Activated naive CD8-positive, alpha-beta T cell treated with anti-CD3 and anti-CD28 coated beads for 36 hours (primary cell): Measurements from ENCODE around the gene CHRNG. TPM values are rescaled to one million over a fixed set of nuclear protein-coding genes. Genes with fewer than 3 reads are reported as not detected.

Source experiments
- DNase-seq: peaks from one replicate; pipeline ENCODE4 v3.0.0; 2021
- H3K27ac Mint-ChIP-seq: one replicate; pipeline ENCODE4 v1.8.0; 2022; ENCODE audit warnings: mild to moderate bottlenecking, moderate library complexity, mixed read lengths
- H3K27me3 Mint-ChIP-seq: one replicate; pipeline ENCODE4 v1.8.0; 2022; ENCODE audit warnings: mild to moderate bottlenecking, mixed read lengths
- H3K36me3 Mint-ChIP-seq: one replicate; pipeline ENCODE4 v1.8.0; 2021; ENCODE audit warnings: mild to moderate bottlenecking, mixed read lengths
- H3K4me1 Mint-ChIP-seq: one replicate; pipeline ENCODE4 v1.8.0; 2021; ENCODE audit warnings: mixed read lengths
- H3K4me3 Mint-ChIP-seq: one replicate; pipeline ENCODE4 v1.8.0; 2022; ENCODE audit warnings: mild to moderate bottlenecking, moderate library complexity, mixed read lengths
- H3K9me3 Mint-ChIP-seq: one replicate; pipeline ENCODE4 v1.8.0; 2022; ENCODE audit warnings: mixed read lengths
- total RNA-seq, 2 experiments: library from RNA; stranded (reverse); gene quantifications; one replicate each; pipeline ENCODE4 v1.2.3, GENCODE V29; 2021

Gene CHRNG
- total RNA-seq, 2 experiments from 2014 or later, result not detected

DNA sequence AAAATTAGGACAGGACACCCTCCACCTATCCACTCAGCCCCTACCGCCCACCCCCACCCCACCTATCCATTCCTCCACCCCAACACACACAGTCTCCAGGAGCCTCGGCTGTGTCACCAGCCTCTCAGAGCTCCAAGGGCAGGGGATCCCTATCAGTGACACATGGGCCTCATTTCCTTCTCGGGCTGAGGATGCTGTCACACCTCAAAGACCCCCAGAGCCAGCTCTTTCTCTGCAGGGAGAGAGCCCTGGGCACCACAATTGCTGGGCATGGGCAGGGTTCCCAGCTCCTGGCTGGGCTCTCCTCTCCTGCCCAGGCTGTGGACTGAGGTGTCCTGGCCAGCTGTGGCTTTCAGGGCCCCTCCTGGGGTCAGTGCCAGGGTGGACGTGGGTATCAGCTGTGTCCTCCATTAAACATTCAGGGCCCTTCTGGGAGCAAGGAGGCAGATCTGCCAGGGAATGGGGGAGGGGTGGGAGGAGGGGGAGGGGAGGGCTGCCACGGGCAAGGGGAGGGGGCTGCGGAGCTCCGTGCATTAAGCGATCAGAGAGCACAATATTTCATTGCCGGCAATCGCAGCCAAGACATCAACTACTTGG, 37.6 kb upstream of the CHRNG start:
- no peaks in the 10 kb centered on the region for H3K36me3 Mint-ChIP-seq
- peaks cover 7% of the 10 kb centered on the region for H3K4me1 Mint-ChIP-seq
- H3K4me3 Mint-ChIP-seq, result no peak overlapping the region
- no peak overlapping the region for H3K27ac Mint-ChIP-seq
- H3K27me3 Mint-ChIP-seq, result peaks cover 49% of the 10 kb centered on the region
- DNase-seq, result no peak
- H3K9me3 Mint-ChIP-seq, result no peaks in the 10 kb centered on the region

DNA sequence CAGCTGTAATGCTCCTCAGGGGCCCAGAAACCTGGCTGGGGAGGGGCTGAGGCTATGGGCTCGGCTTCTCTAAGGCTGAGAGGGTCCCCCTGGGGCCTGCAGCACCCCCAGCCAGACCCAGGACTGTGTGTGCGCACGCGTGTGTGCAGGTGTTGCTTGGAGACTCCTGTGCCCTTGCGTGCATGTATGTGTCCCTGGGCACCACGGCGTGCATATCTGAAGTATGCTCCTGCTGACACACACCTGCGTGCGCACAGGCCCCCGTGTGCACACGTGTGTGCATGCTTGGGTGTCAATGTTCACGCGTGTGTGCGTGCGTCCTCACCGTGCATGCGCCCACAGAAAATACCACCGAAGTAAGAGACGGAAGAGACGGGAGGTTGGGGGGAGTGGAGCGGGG, 37.0 kb upstream of the CHRNG start:
- H3K27ac Mint-ChIP-seq, result peak overlapping the region; percentile 81
- H3K27me3 Mint-ChIP-seq, result peaks cover 49% of the 10 kb centered on the region
- DNase-seq, result no peak

DNA sequence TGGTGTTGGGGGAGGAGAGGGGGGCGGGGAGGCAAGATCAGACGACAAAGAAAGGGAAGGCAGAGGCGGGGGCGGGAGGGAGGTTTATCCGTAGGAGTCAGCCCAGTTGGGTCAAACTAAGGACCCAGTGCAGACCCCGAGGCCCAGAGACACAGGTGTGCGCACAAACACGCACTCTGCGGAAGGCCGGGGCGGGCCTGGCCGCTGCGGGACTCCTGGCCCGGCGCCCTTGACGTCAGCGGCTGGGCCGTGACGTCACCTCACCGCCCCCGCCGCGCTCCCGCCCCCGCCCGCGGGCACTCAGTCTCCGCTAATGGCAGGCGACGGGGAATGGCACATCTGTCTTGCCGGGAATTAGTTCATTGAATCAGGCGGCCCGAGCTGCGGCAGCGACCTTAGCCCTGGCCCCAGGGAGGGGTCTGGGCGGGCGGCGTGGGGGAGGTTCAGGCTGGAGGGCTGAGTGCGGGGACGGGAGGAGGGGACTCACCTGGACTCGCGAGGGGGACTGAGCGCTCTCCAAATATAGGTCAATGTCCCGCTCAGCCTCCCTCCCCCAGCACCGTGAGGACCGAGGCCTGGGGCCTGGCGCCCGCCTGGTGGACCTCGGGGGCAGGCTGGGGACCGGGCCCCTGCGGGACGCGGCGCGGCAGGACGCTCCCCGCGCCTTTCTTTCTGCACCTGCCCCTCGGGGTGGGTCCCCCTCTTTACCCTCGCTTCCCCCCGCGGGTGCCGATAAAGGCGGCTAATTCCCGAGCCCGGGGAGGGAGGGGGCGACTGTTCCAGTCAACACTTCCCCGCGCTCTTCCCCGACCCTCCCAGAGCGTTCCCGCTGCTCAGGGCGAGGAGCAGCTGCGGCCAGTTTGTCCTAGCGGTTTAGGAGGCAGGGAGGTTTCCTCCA, 36.3 kb upstream of the CHRNG start:
- Mint-ChIP-seq H3K9me3 (no peaks in the 10 kb centered on the region), H3K27ac (no peak overlapping the region), H3K36me3 (no peaks in the 10 kb centered on the region), H3K4me1 (peaks cover 7% of the 10 kb centered on the region), H3K4me3 (peak overlapping the region; percentile 30), H3K27me3 (peaks cover 49% of the 10 kb centered on the region)
- DNase-seq, result peak; percentile 64

More for the DNA sequence above, 37.0 kb upstream of the CHRNG start:
- Mint-ChIP-seq H3K36me3 (no peaks in the 10 kb centered on the region), H3K9me3 (no peaks in the 10 kb centered on the region), H3K4me3 (peak overlapping the region; percentile 81), H3K4me1 (peaks cover 7% of the 10 kb centered on the region)

DNA sequence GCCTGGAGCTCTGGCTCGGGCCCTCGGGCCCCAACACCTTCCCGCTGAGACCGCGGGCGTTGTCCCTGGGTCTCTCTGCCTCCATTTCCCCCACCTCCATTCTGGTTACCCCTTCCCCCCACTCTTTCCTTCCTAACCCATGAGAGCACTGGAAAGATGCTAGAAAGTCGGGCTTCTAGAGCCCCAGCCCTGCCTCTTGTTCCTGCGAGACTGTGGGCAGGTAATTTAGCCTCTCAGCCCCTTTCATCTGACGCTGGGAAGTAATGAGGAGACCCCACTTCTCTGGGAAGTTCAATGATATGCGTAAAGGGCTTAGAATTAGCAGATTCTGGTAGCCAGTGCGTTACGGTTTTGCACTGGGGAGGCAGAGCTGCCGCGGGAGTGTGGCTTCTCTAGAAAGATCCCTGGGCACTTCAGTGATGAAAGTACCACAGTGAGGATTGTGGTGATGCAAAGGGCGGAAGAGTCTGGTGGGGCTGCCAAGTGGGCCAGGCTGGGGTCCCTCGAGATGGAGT, 35.6 kb upstream of the CHRNG start:
- H3K9me3 Mint-ChIP-seq, result no peaks in the 10 kb centered on the region

DNA sequence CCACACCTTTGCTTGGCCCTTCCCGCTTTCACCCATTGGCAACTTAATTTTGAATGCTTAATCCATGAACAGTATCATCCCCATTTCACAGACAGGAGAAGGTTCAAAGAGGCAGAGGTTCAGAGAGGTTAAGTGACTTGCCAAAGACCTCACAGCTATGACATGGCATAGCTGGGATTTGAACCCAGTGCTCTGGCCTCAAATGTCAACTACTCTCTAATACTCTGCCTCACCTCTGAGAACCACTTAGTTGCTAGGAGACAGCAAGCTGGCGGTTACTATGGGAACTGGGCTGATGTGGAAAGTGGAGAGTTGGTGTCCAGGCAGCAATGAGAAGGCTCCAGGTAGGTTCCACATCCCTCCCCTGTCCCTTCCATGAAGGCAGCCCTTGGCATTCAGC, 35.1 kb upstream of the CHRNG start:
- Mint-ChIP-seq H3K9me3 (no peaks in the 10 kb centered on the region), H3K4me3 (no peak overlapping the region), H3K27ac (no peak overlapping the region), H3K4me1 (peaks cover 7% of the 10 kb centered on the region), H3K27me3 (peaks cover 49% of the 10 kb centered on the region), H3K36me3 (no peaks in the 10 kb centered on the region)
- no peak for DNase-seq

More for the DNA sequence above, 35.6 kb upstream of the CHRNG start:
- Mint-ChIP-seq H3K27ac (no peak overlapping the region), H3K27me3 (peaks cover 49% of the 10 kb centered on the region), H3K4me3 (peak overlapping the region; percentile 22), H3K36me3 (no peaks in the 10 kb centered on the region), H3K4me1 (peaks cover 7% of the 10 kb centered on the region)
- DNase-seq, result no peak

DNA sequence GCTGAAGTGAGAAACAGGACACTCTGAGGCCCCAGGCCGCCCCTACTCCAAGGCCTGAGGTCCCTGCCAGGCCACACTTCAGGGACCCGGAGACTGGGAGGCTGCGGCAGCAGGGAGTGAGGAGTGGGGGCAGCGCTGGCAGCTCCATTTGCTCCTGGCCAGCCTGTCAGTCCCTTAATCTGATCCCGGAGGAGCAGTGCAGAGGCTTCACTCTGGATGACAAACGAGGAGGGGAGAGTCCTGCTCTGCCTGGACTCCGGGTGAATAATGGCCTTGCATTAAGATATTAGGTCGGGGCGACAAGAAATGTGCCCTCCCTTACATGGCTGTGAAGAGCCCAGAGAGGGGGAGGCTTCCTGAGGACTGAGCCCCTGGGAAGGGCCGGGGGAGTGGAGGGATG, 33.6 kb upstream of the CHRNG start:
- no peak overlapping the region for H3K27ac Mint-ChIP-seq
- no peak for DNase-seq
- H3K36me3 Mint-ChIP-seq, result no peaks in the 10 kb centered on the region
- peaks cover 7% of the 10 kb centered on the region for H3K4me1 Mint-ChIP-seq
- H3K9me3 Mint-ChIP-seq, result no peaks in the 10 kb centered on the region
- H3K27me3 Mint-ChIP-seq, result peaks cover 41% of the 10 kb centered on the region
- H3K4me3 Mint-ChIP-seq, result no peak overlapping the region

DNA sequence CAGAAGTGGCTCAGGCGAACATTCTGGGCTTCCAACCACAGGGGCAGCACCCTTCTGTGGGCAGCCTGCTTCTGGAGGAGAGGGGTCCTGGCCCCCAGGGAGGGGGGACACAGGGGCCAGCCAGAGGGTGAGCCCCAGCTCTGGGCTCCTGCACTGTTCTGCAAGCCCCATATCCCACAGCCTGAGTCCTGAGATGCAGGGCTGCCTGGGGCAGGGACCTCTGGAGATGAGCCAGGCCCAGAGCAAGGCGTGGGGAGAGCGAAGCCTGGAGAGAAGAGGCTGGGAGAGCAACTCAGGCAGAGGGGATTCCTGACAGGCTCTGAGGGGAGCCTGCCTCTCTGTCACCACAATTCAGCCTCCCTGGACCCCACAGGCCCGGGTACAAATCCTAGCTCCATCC, 32.8 kb upstream of the CHRNG start:
- no peak overlapping the region for H3K27ac Mint-ChIP-seq
- H3K4me1 Mint-ChIP-seq, result peaks cover 7% of the 10 kb centered on the region
- peaks cover 37% of the 10 kb centered on the region for H3K27me3 Mint-ChIP-seq
- no peaks in the 10 kb centered on the region for H3K36me3 Mint-ChIP-seq
- no peaks in the 10 kb centered on the region for H3K9me3 Mint-ChIP-seq
- no peak overlapping the region for H3K4me3 Mint-ChIP-seq
- DNase-seq, result no peak

DNA sequence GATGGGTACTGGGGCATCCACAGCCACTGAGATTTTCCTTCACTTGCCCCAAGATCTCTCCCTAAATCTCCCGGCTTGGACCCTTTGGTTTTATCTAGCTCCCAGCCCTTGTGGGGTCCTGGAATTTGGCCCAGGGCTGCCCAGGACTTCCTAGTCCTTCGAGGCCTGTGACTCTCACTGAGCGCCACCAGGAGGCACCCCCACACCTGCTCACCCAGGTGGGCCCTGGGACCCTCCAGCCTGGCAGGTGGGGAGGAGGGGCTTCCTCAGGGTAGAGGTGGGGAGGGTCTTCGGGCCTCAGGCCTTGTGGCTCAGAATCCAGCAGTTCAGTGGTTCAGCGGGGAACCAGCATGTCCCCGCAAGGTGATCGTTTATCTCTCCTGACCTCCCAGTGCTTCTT, 31.2 kb upstream of the CHRNG start:
- peaks cover 3% of the 10 kb centered on the region for H3K4me1 Mint-ChIP-seq

DNA sequence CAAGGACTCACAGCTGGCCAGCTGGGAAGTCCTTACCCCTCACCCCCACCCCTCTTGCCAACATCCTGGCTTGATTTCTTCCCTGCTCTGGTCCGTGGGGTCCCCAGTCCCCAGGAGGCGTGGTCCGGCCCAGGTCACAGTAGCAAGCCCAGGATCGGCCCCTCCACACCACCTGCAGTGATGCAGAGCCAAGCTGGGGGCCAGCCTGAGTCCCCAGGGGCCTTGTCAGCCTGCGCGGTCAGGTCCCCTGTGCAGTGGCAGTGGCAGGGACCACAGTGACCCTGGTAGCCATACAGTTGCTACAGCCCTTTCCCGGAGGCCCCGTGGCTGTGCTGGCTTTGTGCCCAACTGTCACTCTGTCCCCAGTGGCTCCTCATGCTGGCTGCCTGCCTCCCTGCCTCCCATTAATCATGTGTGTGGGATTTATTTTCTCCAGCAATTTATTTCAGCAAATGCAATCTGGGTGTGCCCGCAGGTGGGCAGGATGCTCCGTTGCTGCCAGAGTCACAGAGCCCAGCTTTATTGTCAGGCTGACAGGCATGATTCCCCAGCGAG, 28.1 kb upstream of the CHRNG start:
- H3K27ac Mint-ChIP-seq, result no peak overlapping the region
- H3K27me3 Mint-ChIP-seq, result no peaks in the 10 kb centered on the region
- H3K4me1 Mint-ChIP-seq, result no peaks in the 10 kb centered on the region
- no peaks in the 10 kb centered on the region for H3K36me3 Mint-ChIP-seq
- H3K9me3 Mint-ChIP-seq, result no peaks in the 10 kb centered on the region
- no peak overlapping the region for H3K4me3 Mint-ChIP-seq
- DNase-seq, result no peak

More for the DNA sequence above, 31.2 kb upstream of the CHRNG start:
- Mint-ChIP-seq H3K36me3 (no peaks in the 10 kb centered on the region), H3K9me3 (no peaks in the 10 kb centered on the region), H3K27me3 (peaks cover 24% of the 10 kb centered on the region), H3K27ac (no peak overlapping the region), H3K4me3 (no peak overlapping the region)
- no peak for DNase-seq

DNA sequence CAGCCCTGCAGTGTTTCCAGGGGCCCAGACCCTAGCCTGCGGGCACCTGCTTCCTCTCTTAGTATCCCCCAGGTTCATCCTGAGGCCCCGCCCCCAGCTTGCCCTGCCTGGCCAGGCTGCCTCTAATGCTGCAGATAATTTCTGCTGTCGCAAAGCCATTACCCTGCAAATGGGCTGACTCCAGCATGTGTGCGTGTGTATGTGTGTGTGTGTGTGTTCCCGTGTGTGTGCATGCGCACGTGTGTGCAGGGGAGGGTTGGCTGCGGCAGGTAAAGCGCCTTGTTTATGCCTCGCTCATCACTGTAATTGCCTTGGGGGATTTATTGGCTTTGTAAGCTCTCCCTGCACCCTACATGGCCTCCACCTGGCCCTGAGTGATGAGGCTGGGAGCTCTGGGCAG, 26.9 kb upstream of the CHRNG start:
- Mint-ChIP-seq H3K4me3 (no peak overlapping the region), H3K36me3 (no peaks in the 10 kb centered on the region)

DNA sequence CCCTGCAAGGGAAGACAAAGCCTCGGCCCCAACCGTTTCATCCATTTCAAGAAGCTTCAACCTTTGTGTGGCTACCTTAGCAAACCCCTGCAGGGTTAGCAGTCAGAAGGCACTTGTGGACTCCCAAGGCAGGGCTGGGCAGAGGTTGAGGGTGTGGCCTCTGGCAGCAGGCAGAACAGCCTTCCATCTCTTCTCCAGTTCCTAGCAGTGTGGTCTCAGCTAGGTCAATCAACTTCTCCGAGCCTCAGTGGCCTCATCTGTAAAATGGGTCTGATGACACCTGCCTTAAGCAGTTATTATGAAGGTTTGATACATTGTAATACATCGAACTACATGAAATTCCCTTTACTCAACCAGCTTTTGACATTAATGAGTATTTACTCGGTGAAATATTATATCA, 26.1 kb upstream of the CHRNG start:
- no peaks in the 10 kb centered on the region for H3K36me3 Mint-ChIP-seq
- no peaks in the 10 kb centered on the region for H3K9me3 Mint-ChIP-seq
- H3K4me1 Mint-ChIP-seq, result no peaks in the 10 kb centered on the region
- no peak overlapping the region for H3K4me3 Mint-ChIP-seq
- H3K27ac Mint-ChIP-seq, result peak overlapping the region; percentile 21
- H3K27me3 Mint-ChIP-seq, result no peaks in the 10 kb centered on the region
- DNase-seq, result no peak

More for the DNA sequence above, 26.9 kb upstream of the CHRNG start:
- H3K27ac Mint-ChIP-seq, result no peak overlapping the region
- no peaks in the 10 kb centered on the region for H3K27me3 Mint-ChIP-seq
- H3K9me3 Mint-ChIP-seq, result no peaks in the 10 kb centered on the region
- no peak for DNase-seq
- H3K4me1 Mint-ChIP-seq, result no peaks in the 10 kb centered on the region

DNA sequence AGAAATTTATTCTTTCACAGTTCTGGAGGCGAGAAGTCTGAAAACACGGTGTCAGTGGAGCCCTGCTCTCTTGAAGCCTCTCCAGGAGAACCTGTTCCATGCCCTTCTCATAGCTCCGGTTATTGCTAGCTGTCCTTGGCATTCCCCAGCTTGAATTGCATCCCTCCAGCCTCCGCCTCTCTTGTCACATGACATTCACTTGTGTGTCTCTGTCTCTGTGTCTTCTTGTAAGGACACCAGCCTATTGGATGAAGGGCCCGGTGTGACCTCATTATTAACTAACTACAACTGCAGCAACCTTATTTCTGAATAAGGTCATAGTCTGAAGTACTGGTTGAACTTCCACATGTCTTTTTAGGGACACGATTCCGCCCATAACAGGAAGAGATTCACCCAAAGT, 23.9 kb upstream of the CHRNG start:
- H3K4me3 Mint-ChIP-seq, result no peak overlapping the region
- H3K27me3 Mint-ChIP-seq, result peaks cover 12% of the 10 kb centered on the region
- no peaks in the 10 kb centered on the region for H3K9me3 Mint-ChIP-seq
- no peak overlapping the region for H3K27ac Mint-ChIP-seq
- DNase-seq, result no peak
- no peaks in the 10 kb centered on the region for H3K4me1 Mint-ChIP-seq
- H3K36me3 Mint-ChIP-seq, result no peaks in the 10 kb centered on the region

DNA sequence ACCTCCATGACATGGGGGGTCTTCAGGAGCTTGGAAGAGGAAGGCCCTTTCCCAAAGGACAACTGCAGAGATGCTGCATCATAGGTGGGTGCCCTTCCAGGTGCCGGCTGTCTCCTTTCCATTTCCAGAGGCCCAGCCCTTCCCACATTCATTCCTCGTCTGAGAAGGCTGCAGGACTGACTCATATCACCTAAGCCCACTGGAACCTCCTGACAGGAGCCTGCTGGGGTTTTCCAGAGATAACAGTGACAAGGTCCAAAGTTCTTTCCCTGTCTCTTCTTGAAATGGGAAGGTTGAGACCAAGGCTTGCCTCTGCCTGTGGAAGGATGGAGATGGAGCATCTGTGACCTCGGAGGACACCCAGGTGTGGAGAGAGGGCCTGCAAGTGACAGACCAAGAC, 22.9 kb upstream of the CHRNG start:
- H3K9me3 Mint-ChIP-seq, result no peaks in the 10 kb centered on the region
- no peaks in the 10 kb centered on the region for H3K4me1 Mint-ChIP-seq
- no peak for DNase-seq
- H3K36me3 Mint-ChIP-seq, result no peaks in the 10 kb centered on the region
- H3K27me3 Mint-ChIP-seq, result peaks cover 19% of the 10 kb centered on the region
- H3K4me3 Mint-ChIP-seq, result no peak overlapping the region
- H3K27ac Mint-ChIP-seq, result no peak overlapping the region

DNA sequence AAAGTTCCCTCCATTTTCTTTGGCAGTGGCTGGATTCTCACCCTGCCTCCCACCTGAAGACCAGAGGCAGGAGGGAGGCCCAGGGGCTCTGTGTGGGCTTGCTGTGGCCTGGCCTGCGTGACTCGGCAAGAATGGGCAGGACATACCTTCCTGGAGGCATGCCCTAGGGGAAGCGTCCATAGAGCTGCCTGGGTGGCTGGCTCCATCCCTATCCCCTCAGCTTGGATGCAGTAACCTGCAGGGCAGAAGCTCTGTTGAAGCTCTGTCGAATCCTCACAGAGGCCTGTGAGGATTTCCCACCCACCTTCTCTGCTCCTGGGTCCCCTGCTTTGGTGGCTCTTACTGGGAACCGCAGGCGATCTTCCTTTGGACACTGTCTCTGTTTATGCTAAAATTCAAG, 20.6 kb upstream of the CHRNG start:
- peaks cover 1% of the 10 kb centered on the region for H3K4me1 Mint-ChIP-seq
- no peak overlapping the region for H3K4me3 Mint-ChIP-seq
- H3K9me3 Mint-ChIP-seq, result no peaks in the 10 kb centered on the region
- no peak for DNase-seq
- peaks cover 30% of the 10 kb centered on the region for H3K27me3 Mint-ChIP-seq
- no peaks in the 10 kb centered on the region for H3K36me3 Mint-ChIP-seq
- H3K27ac Mint-ChIP-seq, result no peak overlapping the region

DNA sequence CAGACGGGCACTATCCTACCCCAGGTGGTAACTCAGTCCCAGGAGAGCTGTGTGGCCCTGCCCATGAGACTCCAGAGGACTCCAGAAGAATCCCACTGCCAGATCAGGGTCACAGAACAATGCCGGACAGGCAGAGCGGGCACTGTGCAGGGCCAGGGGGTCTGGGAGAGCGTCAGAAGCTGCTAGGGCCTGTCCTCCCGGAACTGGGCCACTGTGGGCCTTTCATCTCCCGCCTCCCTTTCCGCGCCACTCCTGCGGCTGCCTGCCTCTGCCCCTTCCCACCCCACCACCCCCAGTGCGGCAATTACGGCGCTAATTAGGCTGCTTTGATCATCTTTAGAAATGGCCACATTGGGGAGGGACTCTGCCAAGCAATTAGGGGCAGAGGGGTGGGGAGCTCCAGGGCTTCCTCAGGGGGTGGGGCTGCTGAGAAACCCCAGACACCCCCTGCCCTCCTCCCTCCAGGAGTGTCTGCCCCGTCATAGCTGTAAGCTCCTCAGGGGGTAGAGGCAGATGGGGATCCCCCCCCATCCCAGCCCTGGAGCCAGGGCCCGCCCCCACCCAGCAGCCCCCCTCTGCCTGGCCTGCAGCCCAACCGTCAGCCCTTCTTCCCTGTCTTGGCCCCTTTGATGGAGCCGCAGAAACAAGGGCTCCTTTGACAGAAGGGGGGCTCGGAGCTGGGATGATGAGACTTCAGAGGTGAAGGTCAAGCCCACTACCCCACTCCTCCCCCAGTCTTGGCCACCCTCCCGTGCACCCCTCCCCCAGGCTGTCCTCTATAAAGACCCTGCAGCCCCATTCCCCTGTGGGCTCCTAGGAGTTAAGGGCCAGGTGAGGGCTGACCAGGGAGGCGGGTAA, 19.7 kb upstream of the CHRNG start, which contains the start of gene PRSS56:
PRSS56 (plus strand) TSS at position 808 of the 858 bp plus-strand sequence. CDS start 211 bp downstream, outside the sequence.
- H3K4me1 Mint-ChIP-seq, result peaks cover 1% of the 10 kb centered on the region
- no peaks in the 10 kb centered on the region for H3K36me3 Mint-ChIP-seq
- no peaks in the 10 kb centered on the region for H3K9me3 Mint-ChIP-seq
- no peak within 1 kb of the TSS for H3K4me3 Mint-ChIP-seq
- DNase-seq, result no peak
- no peak within 1 kb of the TSS for H3K27ac Mint-ChIP-seq
- H3K27me3 Mint-ChIP-seq, result peaks cover 38% of the 10 kb centered on the region
